NCI-H460 (cell line): ENCODE measurements around the gene ITGBL1. TPM values are rescaled to one million over a fixed set of nuclear protein-coding genes. Genes with fewer than 3 reads are reported as not detected.

Experiments used
- DNase-seq: peaks from one replicate; pipeline ENCODE4 v3.0.0-alpha.2; 2016; ENCODE audit warnings: low read depth; ENCODE audit errors: extremely low read depth
- total RNA-seq: library from RNA; depleted of rRNA; stranded (reverse); fragments of >200 nt; shearing (Covaris generic); gene quantifications from 2 replicates; pipeline ENCODE4 v1.2.3, GENCODE V29; 2014

Gene ITGBL1
- total RNA-seq, 1 experiment from 2014 or later: 29.5 TPM

DNA sequence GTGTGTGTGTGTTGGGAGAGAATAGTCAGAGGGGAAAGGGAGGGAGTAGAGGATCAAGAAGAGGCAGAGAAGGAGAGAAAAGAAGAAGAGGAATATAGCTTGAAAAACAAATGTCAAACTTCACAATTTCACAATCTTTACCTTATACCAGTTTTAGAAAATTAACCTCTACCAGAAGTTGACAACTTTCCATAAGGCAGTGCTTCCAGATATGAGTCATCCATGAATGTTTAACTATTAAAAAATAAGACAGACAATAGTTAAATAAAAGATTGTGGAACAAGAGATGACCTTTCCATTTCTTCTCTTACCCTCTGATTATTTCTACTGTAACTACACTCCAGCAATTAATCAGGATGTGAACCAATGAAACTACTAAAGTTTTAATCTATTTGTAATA is 229.4 kb downstream of the ITGBL1 start:
- no peak for DNase-seq

DNA sequence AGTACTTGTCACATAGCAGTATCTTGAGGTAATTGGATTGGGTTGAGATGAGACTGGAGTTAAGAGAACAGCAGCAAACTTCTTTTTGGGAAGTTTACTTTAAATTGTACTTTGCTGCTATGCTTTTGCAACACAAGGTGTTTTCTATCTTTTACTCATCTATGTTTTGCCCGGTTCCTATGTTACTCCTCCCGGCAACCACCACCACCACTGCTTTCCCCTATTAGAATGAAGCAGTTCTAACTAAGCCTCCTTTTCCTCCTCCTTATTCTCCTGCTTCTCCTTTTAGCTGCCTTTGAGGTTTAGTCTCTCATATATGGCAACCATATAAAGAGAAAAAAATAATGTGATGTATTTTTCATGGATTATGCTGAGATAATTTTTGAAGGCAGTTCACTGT is 233.5 kb downstream of the ITGBL1 start:
- no peak for DNase-seq

DNA sequence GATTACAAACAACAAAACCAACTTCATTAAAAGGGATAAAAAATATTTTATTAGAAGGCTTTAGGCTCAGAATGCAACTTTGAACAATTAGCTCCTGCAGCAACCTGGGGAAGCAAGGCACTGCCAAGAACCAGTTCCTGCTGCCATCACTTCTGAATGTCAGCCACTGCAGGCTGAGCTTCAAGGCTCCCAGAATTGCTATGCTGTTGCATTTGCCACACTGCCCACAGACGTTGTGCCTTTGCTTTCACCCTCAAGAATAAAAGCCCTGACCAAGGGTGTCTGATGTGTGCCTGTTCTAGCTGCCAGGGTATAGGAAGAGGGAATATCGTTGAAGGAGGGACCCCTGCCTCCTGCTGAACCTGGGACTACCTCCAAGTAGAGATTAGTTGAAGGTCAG is 238.4 kb downstream of the ITGBL1 start:
- no peak for DNase-seq

DNA sequence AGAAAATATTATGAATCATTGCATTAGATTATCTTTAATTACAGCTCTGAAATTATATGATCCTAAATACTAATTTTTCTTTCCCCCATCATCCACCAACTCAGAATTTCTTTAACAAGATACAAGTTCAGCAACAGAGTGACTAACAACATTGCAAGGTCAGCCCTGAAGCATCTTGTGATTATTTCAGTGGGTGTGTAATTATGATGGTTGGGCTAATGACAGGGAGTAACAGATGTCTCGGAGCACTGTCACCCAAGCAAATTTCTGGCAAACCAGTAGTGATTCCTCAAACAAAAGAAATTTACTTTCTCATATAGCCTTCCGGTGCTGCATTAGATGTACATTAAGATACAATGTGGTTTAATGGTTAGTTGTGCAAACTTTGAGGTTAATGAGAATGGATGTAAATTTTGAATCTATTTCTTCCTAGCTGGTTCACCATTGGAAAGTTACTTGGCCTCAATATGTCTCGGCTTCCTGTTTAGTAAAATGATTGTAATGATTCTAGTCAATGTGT is 238.9 kb downstream of the ITGBL1 start:
- no peak for DNase-seq

DNA sequence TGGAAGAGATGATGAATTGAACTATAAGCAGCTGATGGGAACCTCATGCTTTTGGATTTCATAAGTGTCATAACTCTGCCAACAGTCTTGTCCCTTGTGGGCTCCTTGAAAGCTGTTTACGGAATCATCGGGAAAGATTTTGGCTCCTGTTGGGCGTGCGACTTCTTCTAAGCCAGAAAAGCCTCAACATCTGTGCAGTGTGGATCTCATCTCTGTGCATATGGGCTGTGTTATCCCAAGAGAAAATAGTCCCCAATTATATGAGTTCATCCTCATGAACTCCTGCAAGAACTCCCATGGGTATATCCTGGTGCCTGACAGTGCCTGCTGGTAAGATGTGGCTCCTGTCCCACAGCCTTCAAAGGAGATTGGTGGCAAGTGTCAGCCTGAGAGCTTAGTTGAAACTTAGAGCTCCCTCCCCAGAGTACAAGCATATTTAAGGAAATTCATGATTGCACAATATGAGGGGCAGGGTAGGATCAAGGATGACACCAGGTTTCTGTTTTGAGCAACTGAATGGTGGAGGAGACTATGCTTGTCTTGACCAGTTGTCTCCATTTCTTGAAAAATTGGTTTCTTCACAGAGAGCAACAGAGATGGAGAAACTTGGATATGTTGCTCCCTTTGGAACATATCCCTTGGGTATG is 243.5 kb downstream of the ITGBL1 start:
- no peak for DNase-seq

DNA sequence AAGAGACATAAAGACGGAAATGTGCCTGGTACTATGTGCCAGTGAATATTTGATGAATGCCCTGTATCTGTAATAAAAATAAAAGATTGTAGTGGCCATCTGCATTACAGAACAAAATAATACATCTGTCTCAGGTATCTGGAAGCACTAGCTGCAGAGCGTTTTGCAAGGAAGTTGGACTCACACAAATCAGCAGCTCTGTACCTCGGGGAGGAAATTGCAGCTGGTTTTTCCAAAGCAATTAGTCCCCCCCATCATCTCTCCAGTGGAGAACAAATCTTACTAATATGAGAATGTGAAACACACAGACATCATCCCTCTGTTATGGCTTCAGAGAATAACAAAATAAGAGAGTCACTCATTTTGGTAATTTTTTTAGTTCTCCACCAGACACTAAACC is 245.3 kb downstream of the ITGBL1 start:
- DNase-seq: no peak

DNA sequence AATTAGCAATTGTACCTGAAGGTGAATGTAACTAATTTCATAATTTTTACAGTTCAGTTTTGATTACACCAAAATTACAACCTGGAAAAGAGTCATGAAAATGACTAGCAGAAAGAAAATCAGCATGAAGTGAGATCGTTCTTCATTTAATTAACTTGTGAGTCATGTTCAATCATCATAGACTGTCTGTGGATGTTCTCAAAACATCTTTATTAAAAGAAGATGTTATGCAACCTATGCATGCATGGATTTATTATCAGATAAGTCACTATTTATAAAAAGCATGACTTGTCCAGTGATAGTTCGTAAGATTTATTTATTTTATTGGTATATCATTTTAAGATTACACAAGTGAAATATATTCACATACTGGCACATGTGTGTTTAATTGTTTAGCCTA is 245.9 kb downstream of the ITGBL1 start:
- no peak for DNase-seq

DNA sequence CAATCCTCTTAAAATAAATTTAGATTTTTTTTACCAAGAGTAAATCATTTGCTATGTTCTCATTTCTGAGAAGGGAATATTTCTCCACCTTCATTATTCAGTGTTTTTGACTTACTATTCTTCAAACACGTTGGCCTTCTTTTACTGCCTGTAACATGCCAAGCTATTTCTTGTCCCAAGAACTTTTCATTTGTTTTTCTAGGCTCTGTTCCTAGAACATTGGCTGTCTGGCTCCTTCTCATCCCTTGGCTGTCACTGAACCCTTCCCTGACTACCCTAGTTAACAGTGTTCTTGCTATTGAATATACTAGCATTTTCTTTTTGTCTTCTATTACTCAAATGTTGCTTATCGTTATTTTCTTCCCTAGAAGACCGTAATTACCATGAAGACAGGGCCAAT is 248.1 kb downstream of the ITGBL1 start:
- DNase-seq: no peak

DNA sequence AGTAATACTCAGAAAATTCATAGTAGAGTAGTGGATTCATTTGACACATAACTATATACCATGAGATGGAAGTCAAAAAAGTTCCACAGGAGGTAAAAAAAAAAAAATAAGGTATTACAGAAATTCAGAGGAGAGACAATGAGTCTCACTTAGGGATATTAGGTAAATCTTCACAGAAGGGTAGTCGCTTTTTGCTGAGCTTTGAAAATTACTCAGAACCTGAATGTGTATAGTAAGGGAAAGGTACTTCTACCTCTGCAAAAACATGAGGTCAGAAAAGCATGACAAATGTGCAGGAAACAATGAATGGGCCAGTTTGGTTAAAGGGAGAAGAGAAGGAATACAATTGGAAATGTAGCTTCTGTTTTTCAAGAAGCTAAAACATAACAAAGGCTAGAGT is 250.6 kb downstream of the ITGBL1 start:
- DNase-seq: no peak

DNA sequence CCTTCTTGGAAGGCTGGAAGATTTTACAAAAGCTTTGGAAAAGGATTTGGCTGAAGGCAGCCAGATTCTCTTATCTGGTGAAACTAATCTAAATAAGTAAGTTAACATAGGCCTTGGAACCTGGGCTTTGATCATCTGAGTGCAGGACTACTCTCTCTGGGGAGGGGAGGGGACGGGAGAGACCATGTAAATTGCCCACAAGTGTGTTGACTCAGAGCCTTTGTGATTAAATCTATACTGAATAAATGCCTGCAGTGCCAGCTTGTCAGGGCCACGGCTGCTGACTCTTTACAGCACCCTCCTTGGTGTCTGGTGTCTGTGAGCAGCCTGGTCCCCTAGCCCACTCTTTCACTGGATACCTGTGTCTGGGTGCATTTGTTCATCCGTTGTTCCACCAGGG is 251.4 kb downstream of the ITGBL1 start:
- no peak for DNase-seq

DNA sequence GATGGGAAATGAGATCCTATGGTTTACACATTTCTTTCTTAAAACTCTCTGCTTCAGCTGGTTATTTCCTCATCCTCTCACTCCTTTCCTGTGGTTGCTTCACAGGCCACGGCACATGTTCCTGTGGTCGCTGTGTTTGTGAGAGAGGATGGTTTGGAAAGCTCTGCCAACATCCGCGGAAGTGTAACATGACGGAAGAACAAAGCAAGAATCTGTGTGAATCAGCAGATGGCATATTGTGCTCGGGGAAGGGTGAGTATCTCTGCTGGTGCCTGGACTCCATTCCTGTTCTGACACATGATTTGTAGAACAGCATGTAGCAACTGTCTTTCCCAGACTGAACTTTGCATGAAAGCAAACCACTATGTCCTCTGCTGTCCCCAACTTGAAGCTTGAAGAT is 254.2 kb downstream of the ITGBL1 start:
- peak; percentile 52 for DNase-seq

DNA sequence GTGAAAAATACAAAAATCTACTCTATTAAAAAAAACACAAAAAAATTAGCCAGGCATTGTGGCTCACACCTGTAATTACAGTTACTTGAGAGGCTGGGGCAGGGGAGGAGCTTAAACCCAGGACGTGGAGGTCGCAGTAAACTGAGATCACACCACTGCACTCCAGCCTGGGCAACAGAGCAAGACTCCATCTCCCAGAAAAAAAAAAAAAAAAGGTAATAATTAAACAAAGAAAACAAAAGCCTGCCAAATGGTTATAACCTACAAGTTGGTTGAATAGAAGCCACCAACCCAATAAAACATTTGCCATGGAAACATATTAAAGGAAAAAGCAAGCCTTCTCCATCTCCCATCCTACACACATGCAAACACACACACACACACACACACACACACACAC is 255.2 kb downstream of the ITGBL1 start:
- DNase-seq: no peak

DNA sequence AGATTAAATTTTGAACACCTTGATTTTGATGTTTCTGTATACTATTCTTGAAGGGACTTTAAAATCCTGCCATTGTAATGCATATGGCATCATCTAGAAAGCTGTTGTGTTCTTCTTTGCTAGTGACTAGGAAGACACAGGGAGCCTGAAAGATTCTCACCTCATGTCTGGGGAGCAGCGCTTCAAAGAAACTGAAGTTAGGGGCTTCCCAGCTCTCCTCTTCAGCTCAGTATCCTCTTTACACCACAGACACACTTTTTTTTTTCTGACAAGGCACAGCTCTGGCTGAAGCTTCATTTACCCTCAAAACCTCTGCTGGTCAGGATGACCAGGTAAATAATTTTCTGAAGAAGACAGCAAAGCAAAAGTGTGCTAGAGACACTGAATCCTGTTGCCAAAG is 255.6 kb downstream of the ITGBL1 start:
- no peak for DNase-seq

DNA sequence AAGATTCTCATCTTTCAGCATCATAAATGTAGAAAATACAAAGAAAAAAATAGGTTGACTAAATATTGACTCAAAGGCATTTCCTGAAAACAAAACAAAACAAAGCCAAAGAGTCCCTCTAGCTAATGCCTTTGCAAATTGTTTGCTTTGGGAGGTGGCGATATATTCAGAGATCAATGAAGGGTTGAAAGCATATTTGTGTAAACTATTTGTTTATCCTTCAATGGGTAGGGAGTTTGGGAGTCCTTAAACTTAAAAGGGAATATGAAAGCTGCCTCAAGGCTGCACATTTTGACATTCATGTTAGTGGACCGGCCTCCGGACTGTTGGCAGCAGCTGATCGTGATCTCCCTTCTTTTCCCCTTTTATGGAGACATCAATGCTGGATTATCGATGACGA is 257.5 kb downstream of the ITGBL1 start:
- no peak for DNase-seq

DNA sequence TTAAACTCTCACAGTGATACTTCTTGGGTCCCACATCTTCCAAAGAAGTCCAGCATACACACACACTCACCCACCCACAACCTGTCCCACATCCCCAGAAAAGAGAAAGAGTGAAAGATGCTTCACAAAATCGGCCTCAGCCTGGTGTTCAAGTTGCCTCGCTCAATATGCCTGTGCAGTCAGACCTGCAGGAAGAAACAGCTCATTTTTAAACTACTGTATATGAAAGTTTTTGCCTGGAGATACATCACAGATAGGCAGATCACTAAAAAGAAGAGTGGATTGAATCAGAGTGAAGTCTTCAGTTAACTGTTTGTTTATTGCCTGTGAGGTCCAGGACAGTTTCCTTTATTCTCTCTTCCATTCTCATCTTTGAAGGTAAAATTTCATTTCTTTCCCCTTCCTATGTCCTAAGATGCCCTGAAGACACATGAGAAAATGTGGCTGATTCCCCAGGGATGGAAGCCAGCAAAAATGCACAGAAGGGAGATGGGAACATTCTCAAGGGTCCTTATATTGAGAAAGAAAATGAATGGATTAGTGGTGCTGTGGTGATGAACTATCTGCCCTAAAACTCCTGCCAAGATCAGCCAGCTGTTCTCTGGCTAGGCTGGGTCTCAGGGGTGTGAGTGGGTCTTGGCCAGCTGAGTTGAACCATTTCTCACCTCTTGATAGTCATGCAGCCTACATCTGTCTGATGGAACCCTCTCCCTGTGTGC is 259.0 kb downstream of the ITGBL1 start:
- no peak for DNase-seq

DNA sequence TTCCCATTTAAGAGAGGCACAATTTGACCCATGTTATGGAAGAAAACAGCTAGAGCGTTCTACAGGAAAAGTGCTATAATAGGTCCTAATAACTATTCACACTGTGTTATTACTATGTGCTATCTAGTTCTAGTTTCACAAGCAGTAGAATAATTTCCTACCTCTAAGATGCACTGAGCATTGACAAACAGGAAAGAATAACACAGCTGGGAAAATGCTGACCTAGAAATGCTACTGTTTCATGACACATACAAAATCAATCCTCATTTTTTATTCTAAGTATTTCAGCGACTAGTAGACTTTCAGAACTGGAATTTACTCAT is 259.5 kb downstream of the ITGBL1 start:
- DNase-seq: no peak

DNA sequence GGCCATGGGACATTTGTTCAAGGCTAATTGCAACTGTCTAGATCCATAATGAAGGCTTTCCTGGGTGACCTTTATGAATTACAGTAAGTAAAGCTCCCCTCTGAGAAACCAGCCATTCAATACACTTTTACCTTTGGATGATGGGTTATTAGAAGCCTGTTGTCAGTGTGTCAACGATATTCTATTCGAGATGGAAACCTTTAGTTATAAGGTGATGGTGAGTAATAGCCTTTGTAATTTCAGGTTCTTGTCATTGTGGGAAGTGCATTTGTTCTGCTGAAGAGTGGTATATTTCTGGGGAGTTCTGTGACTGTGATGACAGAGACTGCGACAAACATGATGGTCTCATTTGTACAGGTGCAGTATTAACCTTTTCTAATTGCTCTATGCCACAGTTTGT is 261.7 kb downstream of the ITGBL1 start:
- DNase-seq: no peak

DNA sequence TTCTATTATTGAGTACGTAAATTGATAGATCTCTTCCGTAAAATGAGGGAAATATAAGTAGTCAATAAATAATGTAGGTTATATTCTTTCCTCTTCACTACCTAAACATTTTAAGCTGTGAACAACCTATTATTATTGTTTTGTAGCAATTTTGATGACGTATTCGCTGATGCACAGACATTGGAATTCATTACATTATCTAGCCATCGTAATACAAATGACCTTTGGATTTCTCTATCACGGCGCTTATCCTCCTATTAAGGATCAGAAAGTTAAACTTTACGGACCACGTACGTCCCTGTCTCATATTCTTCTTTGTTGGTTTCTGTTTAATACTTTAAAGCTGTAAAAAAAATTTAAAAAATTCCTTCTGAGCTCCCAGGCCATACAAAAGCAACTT is 264.9 kb downstream of the ITGBL1 start:
- DNase-seq: no peak

DNA sequence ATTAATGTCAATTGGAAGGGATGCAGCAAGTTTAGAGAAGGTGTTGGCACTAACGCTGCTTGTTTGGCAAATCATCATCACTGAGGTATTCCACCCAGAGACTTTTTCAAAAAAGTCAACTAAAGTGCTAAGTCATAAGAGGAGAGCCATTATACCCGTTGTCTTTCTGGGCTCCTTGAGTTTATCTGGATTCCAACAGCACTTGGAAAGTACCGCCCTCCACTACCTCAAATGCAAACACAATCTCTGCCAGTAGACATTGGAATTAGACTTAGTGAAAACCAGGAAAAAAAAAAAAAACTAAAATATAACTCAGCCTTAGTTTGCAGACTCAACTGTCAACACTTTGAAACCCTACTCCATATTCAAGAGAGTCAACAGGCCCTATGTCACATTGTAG is 266.0 kb downstream of the ITGBL1 start:
- no peak for DNase-seq

DNA sequence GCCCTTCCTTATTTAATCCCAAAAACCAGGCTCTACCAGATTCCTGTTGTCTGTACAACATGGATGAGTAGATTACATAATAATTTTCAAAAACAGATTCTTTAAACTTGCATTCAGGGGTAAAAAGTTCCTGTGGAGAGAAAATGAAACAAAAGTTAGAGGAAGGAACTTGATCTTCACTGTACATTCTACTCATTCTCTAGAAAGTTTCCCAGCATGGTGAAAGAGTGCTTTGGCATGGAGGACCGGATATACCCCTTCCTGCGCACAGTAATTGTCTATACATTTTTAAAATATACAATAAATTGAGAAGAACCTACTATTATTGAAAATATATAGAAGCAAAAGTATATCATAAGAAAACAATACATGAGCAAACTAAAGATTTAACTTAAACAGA is 274.2 kb downstream of the ITGBL1 start:
- DNase-seq: no peak

DNA sequence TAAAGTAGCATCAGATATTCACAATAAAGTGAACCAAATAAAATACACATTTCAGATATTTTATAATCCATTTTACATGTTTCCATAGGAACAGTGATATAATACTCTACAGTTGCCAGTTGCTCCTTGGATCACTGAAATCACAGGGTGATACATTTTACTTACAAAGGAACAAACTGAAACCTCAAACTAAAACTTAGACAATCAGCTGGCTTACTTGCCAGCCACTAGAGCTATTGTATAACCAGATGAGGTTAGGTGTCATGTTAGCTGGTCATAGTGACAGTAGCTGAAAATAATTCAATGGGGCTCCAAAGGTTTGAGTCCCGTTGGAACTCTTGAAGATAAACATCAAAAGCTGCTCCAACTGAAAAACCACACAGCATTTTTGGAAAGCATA is 274.6 kb downstream of the ITGBL1 start:
- no peak for DNase-seq

DNA sequence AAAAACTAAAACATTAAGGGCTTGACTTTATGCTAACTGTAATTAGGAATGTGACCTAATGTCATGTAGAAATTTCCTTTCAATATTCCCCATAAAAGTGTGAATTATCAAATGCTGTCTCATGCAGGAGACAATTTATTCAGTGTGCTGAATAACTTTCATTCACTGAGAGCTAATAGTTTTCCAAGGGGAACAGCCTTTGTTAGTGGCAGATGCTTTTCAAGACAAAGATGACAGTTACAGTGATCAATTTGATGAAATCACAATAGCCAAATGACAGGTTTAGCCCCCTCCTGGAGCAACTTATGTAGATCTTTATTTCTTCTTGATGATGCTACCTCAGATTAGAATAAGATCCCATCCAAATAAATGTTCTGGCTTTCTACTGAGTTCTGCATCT is 275.5 kb downstream of the ITGBL1 start:
- DNase-seq: no peak

DNA sequence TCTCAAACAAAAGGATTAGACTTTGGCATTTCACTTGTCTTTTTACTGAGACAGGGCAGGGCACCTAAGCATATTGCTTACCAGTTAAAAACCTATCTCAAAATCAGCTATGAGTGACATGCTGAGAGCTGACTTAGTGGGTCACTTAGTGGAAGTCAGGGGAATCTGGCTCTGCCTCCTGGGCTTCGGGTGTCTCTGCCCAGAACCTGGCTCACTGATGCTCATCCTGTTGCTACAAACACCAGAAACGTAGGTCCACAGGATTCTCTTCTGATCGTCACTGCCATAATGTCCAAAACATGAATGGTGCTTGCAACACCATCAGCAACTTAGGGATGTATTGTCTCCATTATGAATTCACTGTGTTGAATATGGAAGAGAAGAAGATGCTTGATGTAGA is 276.1 kb downstream of the ITGBL1 start:
- DNase-seq: no peak
